ENCODE measurements around the gene ITGB2. TPM values are rescaled to one million over a fixed set of nuclear protein-coding genes. Genes with fewer than 3 reads are reported as not detected.

The ITGB2 gene
- total RNA-seq, 1 experiment from 2014 or later: 45.1 TPM

- Histone ChIP-seq H3K27me3 (ENCODE audit: low read length) (no peaks in the 10 kb centered on the region), H3F3A (ENCODE audit: low read length, unreplicated experiment) (no peaks in the 10 kb centered on the region), H3K36me3 (ENCODE audit: low read depth, low read length) (peaks cover 69% of the 10 kb centered on the region), H3K4me2 (ENCODE audit: low read length) (no peak overlapping the region), H2AFZ (ENCODE audit: low read length) (no peak overlapping the region), H3K9ac (ENCODE audit: low read length) (no peak overlapping the region), H3K27ac (ENCODE audit: low read length) (no peak overlapping the region), H3K79me2 (ENCODE audit: low read length) (peaks cover 99% of the 10 kb centered on the region), H3K4me3 (ENCODE audit: low read length) (no peak overlapping the region), H3K4me1 (ENCODE audit: insufficient read depth, low read length) (no peaks in the 10 kb centered on the region), H3K9me2 (replicated peaks; ENCODE audit: low read length) (no peaks in the 10 kb centered on the region), H3K9me3 (ENCODE audit: low read length) (no peaks in the 10 kb centered on the region), H4K20me1 (ENCODE audit: low read length) (peaks cover 64% of the 10 kb centered on the region)
- no TSS peak for BruUV-seq (replicated peaks)
- ChIA-PET CTCF (no interaction called here), POLR2A (ENCODE audit: unreplicated experiment) (no interaction called here)
- TF ChIP-seq EZH2phosphoT487 (IDR thresholded peaks at IDR 0.05; ENCODE audit: borderline replicate concordance, low read length): no peak
- TF ChIP-seq EZH2 (IDR thresholded peaks at IDR 0.05; ENCODE audit: low read length, unreplicated experiment): no peak
- TF ChIP-seq, protein P1, sequence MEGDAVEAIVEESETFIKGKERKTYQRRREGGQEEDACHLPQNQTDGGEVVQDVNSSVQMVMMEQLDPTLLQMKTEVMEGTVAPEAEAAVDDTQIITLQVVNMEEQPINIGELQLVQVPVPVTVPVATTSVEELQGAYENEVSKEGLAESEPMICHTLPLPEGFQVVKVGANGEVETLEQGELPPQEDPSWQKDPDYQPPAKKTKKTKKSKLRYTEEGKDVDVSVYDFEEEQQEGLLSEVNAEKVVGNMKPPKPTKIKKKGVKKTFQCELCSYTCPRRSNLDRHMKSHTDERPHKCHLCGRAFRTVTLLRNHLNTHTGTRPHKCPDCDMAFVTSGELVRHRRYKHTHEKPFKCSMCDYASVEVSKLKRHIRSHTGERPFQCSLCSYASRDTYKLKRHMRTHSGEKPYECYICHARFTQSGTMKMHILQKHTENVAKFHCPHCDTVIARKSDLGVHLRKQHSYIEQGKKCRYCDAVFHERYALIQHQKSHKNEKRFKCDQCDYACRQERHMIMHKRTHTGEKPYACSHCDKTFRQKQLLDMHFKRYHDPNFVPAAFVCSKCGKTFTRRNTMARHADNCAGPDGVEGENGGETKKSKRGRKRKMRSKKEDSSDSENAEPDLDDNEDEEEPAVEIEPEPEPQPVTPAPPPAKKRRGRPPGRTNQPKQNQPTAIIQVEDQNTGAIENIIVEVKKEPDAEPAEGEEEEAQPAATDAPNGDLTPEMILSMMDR (conservative IDR thresholded peaks at IDR 0.05; ENCODE audit: low read depth, low read length): no peak
- no peak for DNase-seq
- intact Hi-C loops (cut with micrococcal nuclease): no loop called here
- no peak for ATAC-seq
Measured at GRCh38 chr21:44858291-44858690, 62.4 kb downstream of the ITGB2 start.

- Histone ChIP-seq H3K4me2 (ENCODE audit: low read length) (no peak overlapping the region), H3K79me2 (ENCODE audit: low read length) (peaks cover 97% of the 10 kb centered on the region), H3K9me3 (ENCODE audit: low read length) (no peaks in the 10 kb centered on the region), H3K4me1 (ENCODE audit: insufficient read depth, low read length) (no peaks in the 10 kb centered on the region), H3K36me3 (ENCODE audit: low read depth, low read length) (peaks cover 67% of the 10 kb centered on the region), H2AFZ (ENCODE audit: low read length) (no peak overlapping the region), H3K27me3 (ENCODE audit: low read length) (no peaks in the 10 kb centered on the region), H4K20me1 (ENCODE audit: low read length) (peaks cover 58% of the 10 kb centered on the region), H3K4me3 (ENCODE audit: low read length) (no peak overlapping the region), H3K9me2 (replicated peaks; ENCODE audit: low read length) (no peaks in the 10 kb centered on the region), H3K27ac (ENCODE audit: low read length) (no peak overlapping the region), H3F3A (ENCODE audit: low read length, unreplicated experiment) (no peaks in the 10 kb centered on the region), H3K9ac (ENCODE audit: low read length) (no peak overlapping the region)
- ChIA-PET POLR2A (ENCODE audit: unreplicated experiment) (no interaction called here), CTCF (no interaction called here)
- no TSS peak for BruUV-seq (replicated peaks)
- DNase-seq: no peak
- ATAC-seq: no peak
- intact Hi-C loops (cut with micrococcal nuclease): no loop called here
- TF ChIP-seq, protein P1 (conservative IDR thresholded peaks at IDR 0.05; ENCODE audit: low read depth, low read length): no peak
- no peak for TF ChIP-seq EZH2phosphoT487 (IDR thresholded peaks at IDR 0.05; ENCODE audit: borderline replicate concordance, low read length)
- no peak for TF ChIP-seq EZH2 (IDR thresholded peaks at IDR 0.05; ENCODE audit: low read length, unreplicated experiment)
Measured at GRCh38 chr21:44857127-44857892, 63.4 kb downstream of the ITGB2 start.

GRCh38 chr21:44856131-44856530 is 64.6 kb downstream of the ITGB2 start:
- no peaks in the 10 kb centered on the region for H3K9me3 ChIP-seq (ENCODE audit: low read length)
- POLR2A ChIA-PET (ENCODE audit: unreplicated experiment): no interaction called here

More at GRCh38 chr21:44856131-44856530, 64.6 kb downstream of the ITGB2 start:
- Histone ChIP-seq H3K9ac (ENCODE audit: low read length) (no peak overlapping the region), H4K20me1 (ENCODE audit: low read length) (peaks cover 46% of the 10 kb centered on the region; the same call in 1 of the 2 replicates), H3K27me3 (ENCODE audit: low read length) (no peaks in the 10 kb centered on the region), H3K4me1 (ENCODE audit: insufficient read depth, low read length) (no peaks in the 10 kb centered on the region), H3K4me2 (ENCODE audit: low read length) (no peak overlapping the region), H3K9me2 (replicated peaks; ENCODE audit: low read length) (no peaks in the 10 kb centered on the region), H2AFZ (ENCODE audit: low read length) (no peak overlapping the region), H3K4me3 (ENCODE audit: low read length) (no peak overlapping the region), H3K27ac (ENCODE audit: low read length) (no peak overlapping the region), H3K79me2 (ENCODE audit: low read length) (peaks cover 87% of the 10 kb centered on the region), H3K36me3 (ENCODE audit: low read depth, low read length) (peaks cover 69% of the 10 kb centered on the region), H3F3A (ENCODE audit: low read length, unreplicated experiment) (no peaks in the 10 kb centered on the region)
- CTCF ChIA-PET: interaction anchor here (0.6 kb wide), 1 partner anchor 44 kb away, joined by 4 read pairs; no protein-coding TSS in a partner anchor
- DNase-seq: no peak
- ATAC-seq: no peak
- TF ChIP-seq, protein P1 (conservative IDR thresholded peaks at IDR 0.05; ENCODE audit: low read depth, low read length): no peak
- TF ChIP-seq EZH2 (IDR thresholded peaks at IDR 0.05; ENCODE audit: low read length, unreplicated experiment) (no peak), EZH2phosphoT487 (IDR thresholded peaks at IDR 0.05; ENCODE audit: borderline replicate concordance, low read length) (no peak)
- intact Hi-C loops (cut with micrococcal nuclease): no loop called here
- no TSS peak for BruUV-seq (replicated peaks)
